ENCODE measurements around the gene UMAD1.

UMAD1 gene

GRCh38 chr7:7799138-7799537 is 158.6 kb downstream of the UMAD1 start:
- TF ChIP-seq MAX (IDR thresholded peaks at IDR 0.05): no peak

- TF ChIP-seq TAF1 (IDR thresholded peaks at IDR 0.05; ENCODE audit: low read depth) (no peak), TCF12 (IDR thresholded peaks at IDR 0.05; ENCODE audit: low read depth) (no peak), EGR1 (IDR thresholded peaks at IDR 0.05) (no peak), REST (IDR thresholded peaks at IDR 0.05; ENCODE audit: low read depth) (no peak), EP300 (IDR thresholded peaks at IDR 0.05; ENCODE audit: borderline replicate concordance) (no peak), USF1 (IDR thresholded peaks at IDR 0.05) (no peak), FOXM1 (IDR thresholded peaks at IDR 0.05; ENCODE audit: borderline replicate concordance, low read depth) (no peak), YY1 (IDR thresholded peaks at IDR 0.05; ENCODE audit: low read depth) (no peak)
Measured at GRCh38 chr7:7802531-7802930, 162.0 kb downstream of the UMAD1 start.

- TF ChIP-seq YY1 (IDR thresholded peaks at IDR 0.05; ENCODE audit: low read depth) (no peak), CEBPB (IDR thresholded peaks at IDR 0.05) (no peak), FOXM1 (IDR thresholded peaks at IDR 0.05; ENCODE audit: borderline replicate concordance, low read depth) (no peak), USF1 (IDR thresholded peaks at IDR 0.05) (no peak), MAX (IDR thresholded peaks at IDR 0.05) (no peak), TEAD4 (IDR thresholded peaks at IDR 0.05) (no peak), TAF1 (IDR thresholded peaks at IDR 0.05; ENCODE audit: low read depth) (no peak), EGR1 (IDR thresholded peaks at IDR 0.05) (no peak), CREB1 (IDR thresholded peaks at IDR 0.05; ENCODE audit: low read depth) (no peak), ZBTB7A (IDR thresholded peaks at IDR 0.05; ENCODE audit: low read depth) (no peak)
Measured at GRCh38 chr7:7803715-7804178, 163.2 kb downstream of the UMAD1 start.

GRCh38 chr7:7805511-7806153 is 165.1 kb downstream of the UMAD1 start:
- TF ChIP-seq EGR1 (IDR thresholded peaks at IDR 0.05): no peak
- TF ChIP-seq NFIC (IDR thresholded peaks at IDR 0.05): no peak
- no peak for TF ChIP-seq CEBPB (IDR thresholded peaks at IDR 0.05)
- TF ChIP-seq CREB1 (IDR thresholded peaks at IDR 0.05; ENCODE audit: low read depth): no peak
- TF ChIP-seq MAX (IDR thresholded peaks at IDR 0.05): no peak
- no peak for TF ChIP-seq RAD21 (IDR thresholded peaks at IDR 0.05; ENCODE audit: low read depth)
- TF ChIP-seq REST (IDR thresholded peaks at IDR 0.05; ENCODE audit: low read depth): no peak
- no peak for TF ChIP-seq TAF1 (IDR thresholded peaks at IDR 0.05; ENCODE audit: low read depth)
- no peak for TF ChIP-seq TCF12 (IDR thresholded peaks at IDR 0.05; ENCODE audit: low read depth)
- no peak for TF ChIP-seq EP300 (IDR thresholded peaks at IDR 0.05; ENCODE audit: borderline replicate concordance)
- no peak for TF ChIP-seq USF1 (IDR thresholded peaks at IDR 0.05)
- TF ChIP-seq FOXM1 (IDR thresholded peaks at IDR 0.05; ENCODE audit: borderline replicate concordance, low read depth): no peak
- no peak for TF ChIP-seq YY1 (IDR thresholded peaks at IDR 0.05; ENCODE audit: low read depth)
- TF ChIP-seq ZBTB7A (IDR thresholded peaks at IDR 0.05; ENCODE audit: low read depth): no peak

GRCh38 chr7:7808156-7808555 is 167.6 kb downstream of the UMAD1 start:
- no peak for TF ChIP-seq NFIC (IDR thresholded peaks at IDR 0.05)
- no peak for TF ChIP-seq TEAD4 (IDR thresholded peaks at IDR 0.05)

- TF ChIP-seq FOXM1 (IDR thresholded peaks at IDR 0.05; ENCODE audit: borderline replicate concordance, low read depth): no peak
- TF ChIP-seq TAF1 (IDR thresholded peaks at IDR 0.05; ENCODE audit: low read depth): no peak
- no peak for TF ChIP-seq CREB1 (IDR thresholded peaks at IDR 0.05; ENCODE audit: low read depth)
- no peak for TF ChIP-seq MAX (IDR thresholded peaks at IDR 0.05)
- no peak for TF ChIP-seq YY1 (IDR thresholded peaks at IDR 0.05; ENCODE audit: low read depth)
- no peak for TF ChIP-seq TCF12 (IDR thresholded peaks at IDR 0.05; ENCODE audit: low read depth)
- no peak for TF ChIP-seq CEBPB (IDR thresholded peaks at IDR 0.05)
- no peak for TF ChIP-seq RAD21 (IDR thresholded peaks at IDR 0.05; ENCODE audit: low read depth)
- TF ChIP-seq ZBTB7A (IDR thresholded peaks at IDR 0.05; ENCODE audit: low read depth): no peak
- TF ChIP-seq TEAD4 (IDR thresholded peaks at IDR 0.05): no peak
- TF ChIP-seq REST (IDR thresholded peaks at IDR 0.05; ENCODE audit: low read depth): no peak
- TF ChIP-seq EGR1 (IDR thresholded peaks at IDR 0.05): no peak
Measured at GRCh38 chr7:7808626-7809025, 168.1 kb downstream of the UMAD1 start.

Measured in Ishikawa (cell line).